GM19455 (cell line): Measurements from ENCODE around the gene PALM.
"Not testable (repeated sequence)": the region's sequence is repeated elsewhere in the genome, so short reads cannot be mapped to it uniquely, and the experiment has no call there.

Experiments
- ATAC-seq: cut with Tn5 transposase; IDR thresholded peaks from one replicate; pipeline ENCODE4 v1.9.1; 2021; ENCODE audit not compliant: unreplicated experiment

Gene PALM

DNA sequence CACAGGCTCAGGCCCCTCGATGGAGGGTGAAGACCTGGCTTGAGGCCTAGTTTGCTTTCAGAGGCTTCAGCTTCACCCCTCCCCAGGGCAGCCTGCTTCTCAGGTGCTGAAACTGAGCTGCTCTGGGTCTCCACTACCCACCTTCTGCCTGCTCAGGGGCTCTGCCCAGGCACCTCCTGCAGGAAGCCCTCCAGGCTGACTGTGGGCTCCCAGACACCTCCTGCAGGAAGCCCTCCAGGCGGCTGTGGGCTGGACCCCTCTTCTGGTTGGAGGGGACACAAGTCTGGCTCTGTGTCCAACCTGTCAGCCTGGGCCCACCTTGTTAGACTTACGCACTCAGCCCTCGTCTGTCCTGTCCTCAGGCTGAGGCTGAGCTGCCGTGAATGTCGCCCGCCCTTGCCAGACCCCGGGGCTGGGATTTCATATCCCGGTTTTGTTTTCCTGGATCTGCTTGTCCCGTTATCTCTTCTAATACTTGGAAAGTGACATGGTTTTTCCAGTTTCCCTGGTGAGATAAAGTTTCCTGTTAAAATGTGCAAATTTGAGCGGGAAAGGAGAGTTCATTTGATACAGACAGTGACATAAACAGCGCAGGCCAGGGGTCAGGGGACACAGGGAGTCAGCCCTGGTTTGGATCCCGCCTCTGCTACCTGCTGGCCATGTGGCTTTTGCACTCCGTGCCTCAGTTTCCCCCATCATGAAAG is 21.4 kb downstream of the PALM start:
- ATAC-seq, result no peak

DNA sequence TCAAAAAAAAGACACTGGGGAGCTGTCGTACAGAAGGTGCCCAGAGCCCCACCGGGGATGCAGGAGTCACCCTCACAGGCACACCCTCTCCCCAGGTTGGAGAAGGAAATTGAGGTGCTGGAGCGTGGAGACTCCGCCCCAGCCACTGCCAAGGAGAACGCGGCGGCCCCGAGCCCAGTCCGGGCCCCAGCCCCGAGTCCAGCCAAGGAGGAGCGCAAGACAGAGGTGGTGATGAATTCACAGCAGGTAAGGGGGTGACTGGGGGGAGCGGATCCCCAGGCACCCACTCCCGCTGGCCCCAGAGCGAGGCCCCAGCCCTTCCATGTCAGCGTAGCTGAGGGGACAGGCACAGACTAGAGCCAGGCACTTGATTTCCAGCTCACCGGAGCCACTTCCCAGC is 22.3 kb downstream of the PALM start:
- no peak for ATAC-seq

DNA sequence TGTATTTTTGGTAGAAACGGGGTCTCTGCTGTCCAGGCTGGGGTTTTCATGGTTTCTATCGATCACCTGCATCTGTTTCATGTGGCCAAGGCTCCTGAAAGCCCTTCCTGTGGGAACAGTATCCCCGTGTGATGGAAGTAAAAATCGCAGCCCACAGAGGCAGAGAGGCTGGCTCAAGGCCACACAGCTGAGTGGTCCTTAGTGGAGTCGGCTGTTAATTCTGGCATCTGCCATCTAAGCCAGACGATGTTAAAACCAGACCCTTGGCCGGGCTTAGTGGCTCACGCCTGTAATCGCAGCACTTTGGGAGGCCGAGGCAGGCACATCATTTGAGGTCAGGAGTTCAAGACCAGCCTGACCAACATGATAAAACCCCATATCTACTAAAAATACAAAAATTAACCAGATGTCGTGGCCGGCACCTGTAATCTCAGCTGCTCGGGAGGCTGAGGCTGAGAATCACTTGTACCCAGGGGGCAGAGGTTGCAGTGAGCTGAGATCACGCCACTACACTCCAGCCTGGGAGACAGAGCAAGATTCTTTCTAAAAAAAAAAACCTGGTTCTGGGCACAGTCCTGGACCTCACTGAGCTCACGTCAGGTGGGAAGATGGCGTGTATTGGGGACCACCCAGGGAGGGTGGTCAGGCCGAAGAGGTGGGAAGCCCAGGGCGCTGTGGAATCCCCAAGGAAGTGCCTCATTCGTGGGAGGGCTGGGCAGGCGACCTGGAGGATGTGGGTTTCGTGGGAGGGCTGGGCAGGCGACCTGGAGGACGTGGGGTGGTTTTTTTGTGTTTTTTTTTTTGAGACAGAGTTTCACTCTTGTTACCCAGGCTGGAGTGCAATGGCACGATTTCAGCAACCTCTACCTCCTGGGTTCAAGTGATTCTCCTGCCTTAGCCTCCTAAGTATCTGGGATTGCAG is 23.7 kb downstream of the PALM start:
- ATAC-seq, result no peak

DNA sequence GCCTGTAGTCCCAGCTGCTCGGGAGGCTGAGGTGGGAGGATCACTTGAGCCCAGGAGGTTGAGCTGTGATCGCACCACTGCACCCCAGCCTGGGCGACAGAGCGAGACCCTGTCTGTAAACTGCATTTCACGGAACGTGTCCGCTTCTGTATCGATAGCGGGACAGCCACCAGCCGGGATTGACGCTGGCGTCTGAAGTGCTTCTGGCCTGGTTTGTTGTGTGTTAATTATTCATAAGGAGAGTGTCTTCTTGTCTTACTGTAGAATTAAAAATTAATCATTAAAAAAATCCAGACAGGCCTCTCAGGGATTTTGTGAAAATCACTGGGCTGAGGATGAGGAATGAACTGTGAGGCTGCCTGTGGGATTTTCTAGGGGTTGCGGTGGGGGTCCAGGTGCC is 26.0 kb downstream of the PALM start:
- ATAC-seq, result no peak

DNA sequence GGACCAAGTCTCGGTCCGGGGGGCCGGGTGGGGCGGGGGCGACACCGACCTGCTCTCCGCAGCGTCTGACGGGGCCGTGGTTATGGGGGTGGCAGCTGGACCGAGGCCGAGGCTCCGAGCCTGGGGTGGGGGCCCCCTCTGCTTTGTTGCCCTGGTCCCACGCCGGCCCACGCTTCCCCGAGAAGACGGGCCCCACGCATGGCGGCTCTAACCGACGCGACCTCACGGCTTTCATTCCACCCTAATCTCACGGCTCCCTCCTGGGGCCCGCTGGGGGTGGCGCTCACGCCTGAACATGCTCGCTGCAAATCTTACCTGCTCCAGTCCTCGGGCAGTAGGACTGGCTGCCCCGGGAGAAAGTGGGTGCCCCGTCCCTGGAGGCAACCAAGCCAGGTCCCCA is 27.4 kb downstream of the PALM start:
- no peak for ATAC-seq

DNA sequence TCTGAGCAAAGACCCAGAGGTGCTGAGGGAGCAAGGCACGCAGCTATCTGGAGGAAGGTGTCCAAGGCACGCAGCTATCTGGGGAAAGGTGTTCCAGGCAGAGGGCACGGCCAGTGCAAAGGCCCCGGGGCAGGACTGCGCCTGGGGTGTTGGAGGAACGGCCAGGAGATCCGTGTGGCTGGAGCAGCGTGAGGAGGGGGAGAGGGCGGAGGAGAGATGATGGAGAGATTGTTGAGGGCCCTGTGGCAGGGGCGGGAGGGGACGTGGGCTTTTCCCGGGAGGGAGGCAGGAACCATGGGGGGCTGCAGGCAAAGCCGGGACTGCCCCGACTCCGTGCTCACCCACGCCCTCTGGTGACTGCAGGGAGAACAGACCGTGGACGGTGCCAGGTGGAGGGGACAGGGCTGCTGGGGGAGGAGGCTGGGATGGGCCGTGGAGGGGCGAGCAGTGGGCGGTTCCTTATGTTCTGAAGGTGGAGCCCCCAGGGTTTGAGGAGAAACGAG is 28.9 kb downstream of the PALM start:
- ATAC-seq, result no peak

DNA sequence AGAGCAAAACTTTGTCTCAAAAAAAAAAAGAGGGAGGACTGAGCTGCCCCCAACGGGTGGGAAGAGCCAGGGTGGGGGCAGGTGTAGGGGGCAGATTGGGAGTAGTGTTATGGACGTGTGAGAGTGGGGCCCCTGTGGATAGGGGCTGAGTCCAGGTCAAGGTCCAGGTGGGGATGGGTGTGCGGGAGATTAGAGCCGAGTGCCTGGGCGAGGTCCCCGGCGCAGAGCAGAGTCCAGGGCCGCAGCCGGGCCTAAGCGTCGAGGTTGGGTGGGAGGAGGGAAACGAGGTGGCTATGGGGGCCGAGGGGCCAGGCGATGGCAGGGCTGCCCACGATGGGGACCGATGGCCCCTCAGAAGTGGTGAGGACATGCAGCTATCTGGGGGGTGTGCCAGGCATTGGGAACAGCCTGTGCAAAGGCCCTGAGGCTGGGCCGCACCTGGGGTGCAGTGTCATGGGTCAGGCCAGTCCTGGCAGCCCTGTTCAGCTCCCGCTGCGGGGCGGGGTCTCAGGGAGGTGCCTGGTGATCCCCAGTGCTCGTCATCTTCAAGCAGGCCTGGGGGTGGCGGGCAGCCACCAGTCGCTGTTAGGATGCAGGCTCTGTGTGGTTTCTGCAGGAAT is 29.9 kb downstream of the PALM start:
- no peak for ATAC-seq

DNA sequence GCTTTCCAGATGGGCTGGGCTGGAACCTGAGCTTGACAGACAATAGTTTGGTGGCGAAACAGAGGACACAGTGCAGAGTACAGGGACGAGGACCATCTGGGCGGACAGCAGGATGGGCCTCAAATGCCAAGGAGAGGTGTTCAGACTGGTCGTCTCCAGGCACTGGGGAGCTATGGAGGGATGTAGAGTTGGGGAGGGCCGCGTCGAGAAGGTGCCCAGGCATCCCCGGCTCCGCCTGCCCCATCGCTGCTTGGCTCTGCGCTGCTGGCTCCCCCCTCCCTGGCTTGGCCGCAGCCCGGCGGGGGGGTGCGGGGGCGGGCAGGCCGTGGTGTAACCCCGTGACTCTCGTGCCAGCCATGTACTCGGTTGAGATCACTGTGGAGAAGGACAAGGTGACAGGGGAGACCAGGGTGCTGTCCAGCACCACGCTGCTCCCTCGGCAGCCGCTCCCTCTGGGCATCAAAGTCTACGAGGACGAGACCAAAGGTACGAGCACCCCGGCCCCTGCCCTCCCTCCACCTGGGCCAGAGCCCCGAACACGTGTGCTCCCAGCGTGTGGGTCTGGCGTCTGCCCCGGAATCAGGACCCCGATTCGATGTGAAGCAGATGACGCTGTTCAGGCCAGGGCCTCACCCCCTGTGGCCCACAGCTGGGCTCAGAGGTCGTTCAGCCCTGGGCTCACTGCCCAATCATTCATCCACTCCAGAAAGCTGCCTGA is 31.4 kb downstream of the PALM start:
- ATAC-seq, result no peak

DNA sequence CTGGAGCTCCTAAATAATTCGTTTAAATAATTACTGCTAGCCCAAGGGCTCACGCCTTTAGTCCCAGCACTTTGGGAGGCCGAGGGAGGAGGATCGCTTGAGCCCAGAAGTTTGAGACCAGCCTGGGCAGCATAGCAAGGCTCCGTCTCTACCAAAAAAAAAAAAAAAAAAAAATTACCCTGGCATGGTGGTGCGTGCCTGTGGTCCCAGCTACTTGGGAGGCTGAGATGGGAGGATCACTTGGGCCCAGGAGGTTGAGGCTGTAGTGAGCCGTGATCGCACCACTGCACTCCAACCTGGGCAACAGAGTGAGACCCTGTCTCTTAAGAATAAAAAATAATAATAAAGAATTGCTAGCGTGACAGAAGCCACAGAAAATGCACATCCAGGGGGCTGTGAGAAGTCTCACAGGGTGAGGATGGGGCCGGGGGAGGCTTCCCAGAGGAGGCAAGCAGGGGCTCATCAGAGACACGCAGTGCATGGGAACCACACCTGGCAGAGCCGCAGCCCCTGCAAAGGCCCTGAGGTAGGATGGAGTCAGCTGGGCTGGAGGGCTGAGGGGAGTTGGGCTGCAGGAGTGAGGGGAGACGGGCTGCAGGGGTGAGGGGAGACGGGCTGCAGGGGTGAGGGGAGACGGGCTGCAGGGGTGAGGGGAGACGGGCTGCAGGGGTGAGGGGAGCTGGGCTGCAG is 32.2 kb downstream of the PALM start:
- ATAC-seq, result not testable (repeated sequence)

DNA sequence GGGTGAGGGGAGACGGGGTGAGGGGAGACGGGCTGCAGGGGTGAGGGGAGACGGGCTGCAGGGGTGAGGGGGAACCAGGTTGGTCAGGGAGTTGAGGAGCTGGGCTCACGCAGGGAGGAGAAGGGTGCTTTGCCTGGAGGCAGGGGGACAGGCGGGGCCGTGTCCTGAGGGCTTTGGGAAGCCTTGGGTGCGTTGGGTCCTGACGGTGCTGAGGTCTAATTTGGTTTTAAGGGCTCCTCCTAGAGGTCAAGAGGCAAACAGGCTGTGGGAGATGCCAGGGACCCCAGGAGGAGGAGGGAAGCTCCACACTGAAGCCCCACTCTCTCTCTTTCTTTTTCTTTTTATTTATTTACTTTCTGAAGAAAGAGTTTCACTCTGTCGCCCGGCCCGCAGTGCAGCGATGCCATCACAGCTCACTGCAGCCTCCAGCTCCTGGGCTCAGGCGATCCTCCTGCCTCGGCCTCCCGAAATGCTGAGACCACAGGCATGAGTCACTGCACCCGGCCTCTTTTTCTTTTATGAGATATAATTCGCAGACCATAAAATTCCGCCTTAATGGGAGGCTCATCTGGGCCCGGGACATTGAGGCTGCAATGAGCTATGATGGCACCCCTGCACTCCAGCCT is 32.9 kb downstream of the PALM start:
- no peak for ATAC-seq

DNA sequence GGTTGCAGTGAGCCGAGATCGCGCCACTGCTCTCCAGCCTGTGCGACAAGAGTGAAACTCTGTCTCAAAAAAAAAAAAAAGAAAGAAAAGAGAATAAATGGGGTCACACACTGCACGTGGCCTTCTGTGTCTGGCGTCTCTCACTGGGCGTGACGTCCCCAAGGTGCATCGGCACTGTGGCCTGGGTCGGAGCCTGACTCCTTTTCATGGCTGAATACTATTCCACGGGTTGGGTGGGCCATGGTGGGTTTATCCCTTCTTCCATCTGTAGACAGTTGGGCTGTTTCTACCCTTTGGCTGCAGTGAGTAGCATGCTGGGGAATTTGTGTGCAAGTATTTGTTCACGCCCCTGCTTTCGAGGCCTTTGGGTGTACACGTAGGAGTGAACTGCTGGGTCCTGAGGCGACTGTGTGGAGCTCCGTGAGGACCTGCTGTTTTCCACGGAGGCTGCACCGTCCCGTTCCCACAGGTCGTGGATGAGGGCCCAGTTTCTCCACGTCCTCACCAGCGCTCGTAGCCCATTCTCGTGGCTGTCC is 33.9 kb downstream of the PALM start:
- ATAC-seq, result no peak

DNA sequence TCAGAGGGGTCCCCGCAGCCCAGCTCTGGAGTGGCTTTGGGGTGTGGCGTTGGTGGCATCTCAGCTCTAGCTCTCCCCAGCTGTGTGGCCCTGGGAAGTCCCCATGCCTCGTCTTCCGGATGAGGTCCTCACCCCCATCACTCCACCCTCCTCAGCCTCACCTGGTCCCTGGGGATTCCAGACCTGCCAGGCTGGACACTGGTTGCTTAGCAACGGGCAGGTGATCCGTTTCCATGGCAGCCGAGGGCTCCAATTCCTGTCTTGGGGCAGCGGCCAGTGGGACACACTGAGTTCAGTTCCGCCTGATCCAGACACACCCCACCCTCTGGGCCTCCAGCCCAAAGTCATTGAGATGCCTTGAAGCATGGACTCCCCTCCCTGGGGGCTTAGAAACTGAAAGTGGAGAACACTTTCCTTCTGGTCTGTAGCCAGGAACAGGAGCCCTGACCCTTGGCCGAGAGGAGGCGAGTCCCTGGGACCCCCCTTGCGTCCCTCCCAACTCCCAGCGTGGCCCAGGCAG is 34.5 kb downstream of the PALM start:
- ATAC-seq, result no peak

DNA sequence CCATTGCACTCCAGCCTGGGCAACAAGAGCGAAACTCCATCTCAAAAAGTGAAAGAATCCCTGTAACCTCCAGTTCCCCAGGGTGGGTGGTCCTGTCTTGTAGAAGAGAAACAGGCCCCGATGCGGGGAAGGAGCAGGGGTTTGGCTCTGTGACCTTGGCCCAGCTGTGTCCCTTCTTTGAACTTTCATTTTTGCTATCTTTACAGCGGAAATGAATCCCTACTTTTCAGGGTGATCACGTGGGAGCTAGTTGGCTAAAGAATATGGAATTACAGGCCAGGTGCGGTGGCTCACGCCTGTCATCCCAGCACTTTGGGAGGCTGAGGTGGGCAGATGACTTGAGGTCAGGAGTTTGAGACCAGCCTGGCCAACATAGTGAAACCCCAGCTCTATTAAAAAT is 36.4 kb downstream of the PALM start:
- not testable (repeated sequence) for ATAC-seq

DNA sequence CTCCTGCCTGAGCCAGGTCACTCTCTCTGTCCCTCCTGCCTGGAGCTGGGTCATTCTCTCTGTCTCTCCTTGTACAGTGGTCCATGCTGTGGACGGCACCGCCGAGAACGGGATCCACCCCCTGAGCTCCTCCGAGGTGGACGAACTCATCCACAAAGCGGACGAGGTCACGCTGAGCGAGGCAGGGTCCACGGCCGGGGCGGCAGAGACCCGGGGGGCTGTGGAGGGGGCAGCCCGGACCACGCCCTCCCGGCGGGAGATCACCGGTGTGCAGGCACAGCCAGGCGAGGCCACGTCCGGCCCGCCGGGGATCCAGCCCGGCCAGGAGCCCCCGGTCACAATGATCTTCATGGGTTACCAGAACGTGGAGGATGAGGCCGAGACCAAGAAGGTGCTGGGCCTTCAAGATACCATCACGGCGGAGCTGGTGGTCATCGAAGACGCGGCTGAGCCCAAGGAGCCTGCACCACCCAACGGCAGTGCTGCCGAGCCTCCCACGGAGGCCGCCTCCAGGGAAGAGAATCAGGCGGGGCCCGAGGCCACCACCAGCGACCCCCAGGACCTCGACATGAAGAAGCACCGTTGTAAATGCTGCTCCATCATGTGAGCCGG is 37.6 kb downstream of the PALM start:
- no peak for ATAC-seq

DNA sequence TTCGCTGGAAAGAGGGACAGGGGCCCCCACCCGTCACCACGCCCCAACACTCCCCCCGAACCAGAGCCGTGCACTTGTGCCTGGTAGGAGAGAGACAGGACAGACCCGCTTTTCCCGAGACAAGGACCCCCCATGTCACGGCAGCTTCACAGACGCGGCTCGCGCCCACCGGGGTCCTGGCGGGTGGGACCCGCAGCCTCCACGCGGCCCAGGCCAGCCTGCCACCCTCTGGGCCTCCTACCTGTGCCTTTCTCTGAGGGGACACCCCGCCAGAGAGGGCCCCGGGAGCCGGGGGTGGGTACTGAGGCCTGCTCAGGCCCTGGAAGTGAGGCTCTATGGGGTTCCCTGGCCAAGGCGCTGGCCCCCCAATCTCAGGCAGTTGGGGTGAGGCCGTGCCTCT is 38.2 kb downstream of the PALM start:
- no peak for ATAC-seq

DNA sequence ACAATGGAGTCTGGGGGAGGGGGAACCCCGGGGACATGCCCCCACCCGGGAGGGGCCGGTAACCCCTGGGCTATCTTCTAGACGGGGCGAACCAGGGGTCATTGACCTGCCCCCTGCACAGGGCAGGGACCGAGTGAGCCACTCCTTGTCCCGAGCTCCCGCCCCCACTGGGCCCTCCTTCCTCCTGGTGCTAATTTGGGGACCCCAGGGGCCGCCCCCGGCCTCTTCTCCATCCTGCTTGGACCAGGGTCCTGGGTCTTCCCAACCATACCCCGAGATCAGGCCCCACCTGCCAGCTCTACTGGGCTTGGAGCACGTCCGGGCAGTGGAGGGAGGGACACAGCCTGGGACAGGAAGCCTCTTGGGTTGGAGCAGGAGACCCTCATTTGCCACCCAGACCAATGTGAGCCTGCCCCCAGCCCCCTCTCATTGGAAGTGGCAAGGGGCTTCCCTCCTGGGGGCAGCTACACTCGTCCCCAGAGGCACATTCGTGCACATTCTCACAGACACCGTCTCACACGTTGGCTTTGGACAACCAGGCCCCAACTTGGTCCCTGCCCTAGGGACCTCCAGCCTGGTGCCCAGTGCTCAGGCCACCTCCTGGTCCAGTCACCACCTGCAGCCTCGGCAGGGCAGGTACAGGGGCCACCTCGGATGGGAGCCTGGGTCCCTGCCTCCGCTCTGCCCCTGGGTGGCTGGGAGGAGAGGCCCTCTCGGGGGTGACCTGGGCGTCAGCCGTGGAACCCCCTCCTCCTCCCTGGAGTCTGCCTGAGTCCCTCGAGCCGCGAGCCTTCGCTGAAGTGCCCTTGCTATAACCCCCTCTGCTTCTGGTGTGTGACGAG is 38.9 kb downstream of the PALM start:
- ATAC-seq, result no peak

DNA sequence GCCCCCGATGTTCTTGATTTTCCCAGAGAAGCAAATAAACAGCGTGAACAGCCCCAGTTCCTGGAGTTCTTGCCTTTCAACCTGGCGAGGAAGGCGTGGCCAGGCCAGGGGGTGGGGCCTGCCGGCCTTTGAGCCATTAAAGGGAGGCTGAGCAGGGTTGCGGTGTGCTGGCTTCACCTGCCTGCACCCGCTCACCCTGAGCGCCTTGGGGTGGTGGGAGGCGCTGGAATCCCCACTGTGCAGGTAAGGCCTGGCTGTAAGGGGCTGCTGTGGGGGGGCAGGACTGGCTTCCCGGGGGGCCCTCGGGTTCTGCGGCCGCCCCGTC is 39.5 kb downstream of the PALM start:
- no peak for ATAC-seq

DNA sequence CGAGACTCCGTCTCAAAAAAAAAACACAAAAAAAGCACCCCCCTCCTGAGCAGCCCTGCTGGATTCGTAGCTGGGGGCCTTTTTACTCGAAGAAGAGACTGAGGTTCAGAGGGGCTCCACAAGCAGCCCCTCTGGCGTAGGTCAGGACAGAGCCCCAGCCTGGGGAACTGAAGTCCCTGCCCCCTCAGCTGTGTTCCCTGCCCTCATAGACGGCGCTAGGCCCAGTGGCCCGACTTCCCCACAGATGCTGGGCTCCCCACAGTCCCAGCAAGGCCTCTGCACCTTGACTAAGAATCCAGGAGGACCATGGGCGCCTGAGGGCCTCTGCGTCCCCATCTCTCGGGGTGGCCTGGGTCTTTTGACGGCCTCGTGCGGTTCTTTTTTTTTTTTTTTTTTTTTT is 41.1 kb downstream of the PALM start:
- ATAC-seq, result no peak
